ENCODE data around the gene ZNF680.

Gene ZNF680

DNA sequence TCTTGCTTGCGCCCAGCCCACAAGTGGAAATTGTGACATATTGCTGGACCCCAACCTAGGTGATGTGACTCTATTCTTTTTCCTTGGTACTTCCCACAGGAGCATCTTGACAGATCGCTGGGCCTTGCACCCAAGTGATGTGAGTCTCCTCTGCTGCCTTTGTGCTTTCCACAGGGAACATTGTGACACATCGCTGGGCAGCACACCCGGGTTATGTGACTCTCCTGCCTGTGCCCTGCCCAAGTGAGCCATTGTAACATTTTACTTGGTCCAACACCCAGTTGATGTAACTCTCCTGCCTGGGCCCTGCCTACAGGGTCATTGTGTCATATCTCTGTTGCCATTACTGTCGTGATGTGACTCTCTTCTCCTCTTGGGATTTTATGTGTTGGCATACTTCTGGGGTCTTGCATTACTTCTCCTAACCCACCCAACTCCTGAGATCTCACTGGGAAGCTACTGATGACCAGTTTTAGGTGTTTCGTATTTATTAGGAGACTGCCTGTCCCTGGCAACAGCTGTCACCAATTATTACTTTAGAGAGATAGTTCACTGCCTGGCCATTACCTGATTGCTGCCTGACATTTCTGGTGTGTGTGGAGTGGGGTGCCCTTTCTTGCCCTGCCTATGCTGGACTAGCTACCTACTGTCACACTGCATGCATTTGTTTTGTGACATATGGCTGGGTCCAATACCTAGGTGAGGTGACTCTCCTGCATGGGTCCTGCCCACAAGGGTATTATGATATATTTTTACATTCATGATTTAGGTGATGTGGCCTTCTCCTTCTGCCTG, 45.4 kb upstream of the ZNF680 start:
- Histone ChIP-seq H2AK5ac (ENCODE audit: low read depth, low read length) (no peak overlapping the region), H2BK15ac (ENCODE audit: low read length) (no peak overlapping the region), H3K27me3 (ENCODE audit: control insufficient read depth in 3 of 3, insufficient read depth in 3 of 3, low read depth in 1 of 3, low read length in 3 of 3) (peaks cover 0 to 2% (median 0%) of the 10 kb centered on the region in 3 experiments), H2AFZ (ENCODE audit: low read length) (no peak overlapping the region), H4K8ac (ENCODE audit: low read depth, low read length) (no peak overlapping the region), H3K79me1 (ENCODE audit: low read depth, low read length) (no peaks in the 10 kb centered on the region), H2BK5ac (ENCODE audit: low read length) (no peak overlapping the region), H2BK120ac (ENCODE audit: low read depth, low read length) (no peak overlapping the region), H4K91ac (ENCODE audit: low read depth, low read length, poor library complexity) (no peak overlapping the region), H3K4me2 (ENCODE audit: insufficient read depth, low read length, poor library complexity, severe bottlenecking) (no peak overlapping the region), H3K18ac (ENCODE audit: low read length) (no peak overlapping the region), H3K9me3 (replicated peaks in 1 of 2; ENCODE audit: control insufficient read depth in 2 of 2, insufficient read depth in 1 of 2, low read depth in 1 of 2, low read length in 2 of 2) (peaks cover 0 to 35% of the 10 kb centered on the region in 2 donors), H3K4ac (ENCODE audit: low read length) (no peak overlapping the region), H3K27ac (replicated peaks; ENCODE audit: low read length) (no peak overlapping the region), H3K14ac (ENCODE audit: low read length) (no peak overlapping the region), H3K23ac (ENCODE audit: low read depth, low read length, poor library complexity) (no peak overlapping the region), H3K36me3 (replicated peaks in 1 of 2; ENCODE audit: control insufficient read depth in 2 of 2, insufficient read depth in 2 of 2, low read length in 2 of 2) (no peaks in the 10 kb centered on the region), H2BK12ac (ENCODE audit: low read length) (no peak overlapping the region), H3K9ac (ENCODE audit: low read depth, low read length, poor library complexity) (no peak overlapping the region), H3K4me1 (ENCODE audit: control insufficient read depth in 2 of 2, insufficient read depth in 1 of 2, low read depth in 1 of 2, low read length in 2 of 2) (no peaks in the 10 kb centered on the region), H3K4me3 (ENCODE audit: low read length in 2 of 2) (no peak overlapping the region)
- no peak for DNase-seq (ENCODE audit: low spot score)
- no CpG with 5 or more reads among the region's 6 CpGs for WGBS, 2 donors (ENCODE audit: extremely low coverage in 2 of 2, insufficient read length in 2 of 2, insufficient replicate concordance in 1 of 2)

GRCh38 chr7:64606385-64606784, 43.5 kb upstream of the ZNF680 start:
- H2BK12ac ChIP-seq (ENCODE audit: low read length) = no peak overlapping the region
- H4K91ac ChIP-seq (ENCODE audit: low read depth, low read length, poor library complexity) = no peak overlapping the region
- H2BK5ac ChIP-seq (ENCODE audit: low read length) = no peak overlapping the region
- H2AFZ ChIP-seq (ENCODE audit: low read length) = no peak overlapping the region
- H3K4ac ChIP-seq (ENCODE audit: low read length) = no peak overlapping the region
- no peak overlapping the region for H2BK120ac ChIP-seq (ENCODE audit: low read depth, low read length)
- H3K27ac ChIP-seq (replicated peaks; ENCODE audit: low read length) = no peak overlapping the region
- no peak overlapping the region for H4K8ac ChIP-seq (ENCODE audit: low read depth, low read length)
- H3K9ac ChIP-seq (ENCODE audit: low read depth, low read length, poor library complexity) = no peak overlapping the region
- no peak overlapping the region for H3K23ac ChIP-seq (ENCODE audit: low read depth, low read length, poor library complexity)
- H2BK15ac ChIP-seq (ENCODE audit: low read length) = no peak overlapping the region
- H3K4me2 ChIP-seq (ENCODE audit: insufficient read depth, low read length, poor library complexity, severe bottlenecking) = no peak overlapping the region
- H3K27me3 ChIP-seq (ENCODE audit: control insufficient read depth in 3 of 3, insufficient read depth in 3 of 3, low read depth in 1 of 3, low read length in 3 of 3) = peaks cover 0 to 2% (median 0%) of the 10 kb centered on the region in 3 experiments
- no peak overlapping the region for H3K4me3 ChIP-seq (ENCODE audit: low read length in 2 of 2)
- H3K4me1 ChIP-seq (ENCODE audit: control insufficient read depth in 2 of 2, insufficient read depth in 1 of 2, low read depth in 1 of 2, low read length in 2 of 2) = no peaks in the 10 kb centered on the region
- no peak for DNase-seq (ENCODE audit: low spot score)
- H3K9me3 ChIP-seq (replicated peaks in 1 of 2; ENCODE audit: control insufficient read depth in 2 of 2, insufficient read depth in 1 of 2, low read depth in 1 of 2, low read length in 2 of 2) = peaks cover 0 to 36% of the 10 kb centered on the region in 2 donors
- no peaks in the 10 kb centered on the region for H3K79me1 ChIP-seq (ENCODE audit: low read depth, low read length)
- H3K36me3 ChIP-seq (replicated peaks in 1 of 2; ENCODE audit: control insufficient read depth in 2 of 2, insufficient read depth in 2 of 2, low read length in 2 of 2) = no peaks in the 10 kb centered on the region
- no peak overlapping the region for H2AK5ac ChIP-seq (ENCODE audit: low read depth, low read length)
- H3K18ac ChIP-seq (ENCODE audit: low read length) = no peak overlapping the region
- no peak overlapping the region for H3K14ac ChIP-seq (ENCODE audit: low read length)

- no peak overlapping the region for H3K23ac ChIP-seq (ENCODE audit: low read depth, low read length, poor library complexity)
- no peak overlapping the region for H3K4ac ChIP-seq (ENCODE audit: low read length)
- DNase-seq (ENCODE audit: low spot score) = no peak
- no peak overlapping the region for H3K9ac ChIP-seq (ENCODE audit: low read depth, low read length, poor library complexity)
- H2AFZ ChIP-seq (ENCODE audit: low read length) = no peak overlapping the region
- H2BK120ac ChIP-seq (ENCODE audit: low read depth, low read length) = no peak overlapping the region
- H3K27me3 ChIP-seq (ENCODE audit: control insufficient read depth in 3 of 3, insufficient read depth in 3 of 3, low read depth in 1 of 3, low read length in 3 of 3) = no peaks in the 10 kb centered on the region
- peaks cover 0 to 36% of the 10 kb centered on the region in 2 donors for H3K9me3 ChIP-seq (replicated peaks in 1 of 2; ENCODE audit: control insufficient read depth in 2 of 2, insufficient read depth in 1 of 2, low read depth in 1 of 2, low read length in 2 of 2)
- WGBS, 2 donors (ENCODE audit: extremely low coverage in 2 of 2, insufficient read length in 2 of 2, insufficient replicate concordance in 1 of 2) = no CpG with 5 or more reads among the region's 1 CpG
- no peak overlapping the region for H3K4me3 ChIP-seq (ENCODE audit: low read length in 2 of 2)
- no peak overlapping the region for H2BK15ac ChIP-seq (ENCODE audit: low read length)
- H2AK5ac ChIP-seq (ENCODE audit: low read depth, low read length) = no peak overlapping the region
- H3K18ac ChIP-seq (ENCODE audit: low read length) = no peak overlapping the region
- no peak overlapping the region for H3K27ac ChIP-seq (replicated peaks; ENCODE audit: low read length)
- H3K14ac ChIP-seq (ENCODE audit: low read length) = no peak overlapping the region
- H2BK12ac ChIP-seq (ENCODE audit: low read length) = no peak overlapping the region
- no peak overlapping the region for H4K91ac ChIP-seq (ENCODE audit: low read depth, low read length, poor library complexity)
- H4K8ac ChIP-seq (ENCODE audit: low read depth, low read length) = no peak overlapping the region
- no peak overlapping the region for H3K4me2 ChIP-seq (ENCODE audit: insufficient read depth, low read length, poor library complexity, severe bottlenecking)
- H3K36me3 ChIP-seq (replicated peaks in 1 of 2; ENCODE audit: control insufficient read depth in 2 of 2, insufficient read depth in 2 of 2, low read length in 2 of 2) = no peaks in the 10 kb centered on the region
- H3K4me1 ChIP-seq (ENCODE audit: control insufficient read depth in 2 of 2, insufficient read depth in 1 of 2, low read depth in 1 of 2, low read length in 2 of 2) = no peaks in the 10 kb centered on the region
- no peak overlapping the region for H2BK5ac ChIP-seq (ENCODE audit: low read length)
- H3K79me1 ChIP-seq (ENCODE audit: low read depth, low read length) = no peaks in the 10 kb centered on the region
These were observed 40.4 kb upstream of the ZNF680 start for GRCh38 chr7:64603271-64603670.

GRCh38 chr7:64602518-64602917, 39.6 kb upstream of the ZNF680 start:
- Histone ChIP-seq H4K91ac (ENCODE audit: low read depth, low read length, poor library complexity) (no peak overlapping the region), H2BK120ac (ENCODE audit: low read depth, low read length) (no peak overlapping the region)
- no CpG with 5 or more reads among the region's 2 CpGs for WGBS, 2 donors (ENCODE audit: extremely low coverage in 2 of 2, insufficient read length in 2 of 2, insufficient replicate concordance in 1 of 2)

More at GRCh38 chr7:64602518-64602917, 39.6 kb upstream of the ZNF680 start:
- Histone ChIP-seq H3K27me3 (ENCODE audit: control insufficient read depth in 3 of 3, insufficient read depth in 3 of 3, low read depth in 1 of 3, low read length in 3 of 3) (no peaks in the 10 kb centered on the region), H3K79me1 (ENCODE audit: low read depth, low read length) (no peaks in the 10 kb centered on the region), H2BK5ac (ENCODE audit: low read length) (no peak overlapping the region), H3K4me3 (ENCODE audit: low read length in 2 of 2) (no peak overlapping the region), H3K9ac (ENCODE audit: low read depth, low read length, poor library complexity) (no peak overlapping the region), H3K4me1 (ENCODE audit: control insufficient read depth in 2 of 2, insufficient read depth in 1 of 2, low read depth in 1 of 2, low read length in 2 of 2) (no peaks in the 10 kb centered on the region), H3K14ac (ENCODE audit: low read length) (no peak overlapping the region), H2BK15ac (ENCODE audit: low read length) (no peak overlapping the region), H3K9me3 (replicated peaks in 1 of 2; ENCODE audit: control insufficient read depth in 2 of 2, insufficient read depth in 1 of 2, low read depth in 1 of 2, low read length in 2 of 2) (peaks cover 0 to 33% of the 10 kb centered on the region in 2 donors), H2BK12ac (ENCODE audit: low read length) (no peak overlapping the region), H3K4me2 (ENCODE audit: insufficient read depth, low read length, poor library complexity, severe bottlenecking) (no peak overlapping the region), H3K4ac (ENCODE audit: low read length) (no peak overlapping the region), H3K23ac (ENCODE audit: low read depth, low read length, poor library complexity) (no peak overlapping the region), H3K36me3 (replicated peaks in 1 of 2; ENCODE audit: control insufficient read depth in 2 of 2, insufficient read depth in 2 of 2, low read length in 2 of 2) (no peaks in the 10 kb centered on the region), H2AFZ (ENCODE audit: low read length) (no peak overlapping the region), H2AK5ac (ENCODE audit: low read depth, low read length) (no peak overlapping the region), H4K8ac (ENCODE audit: low read depth, low read length) (no peak overlapping the region), H3K18ac (ENCODE audit: low read length) (no peak overlapping the region), H3K27ac (replicated peaks; ENCODE audit: low read length) (no peak overlapping the region)
- no peak for DNase-seq (ENCODE audit: low spot score)
